Lower lobe of right lung (tissue), 2 donors: ENCODE data around the gene ATF3. TPM values are rescaled to one million over a fixed set of nuclear protein-coding genes. Genes with fewer than 3 reads are reported as not detected.

ENCODE experiments used
- ATAC-seq, 2 donors: fragments of 200-7000 bp; cut with Tn5 transposase; one replicate each; pipeline ENCODE4 v1.9.1; 2020 to 2022; ENCODE audit warnings: mild to moderate bottlenecking in 2 of 2, moderate library complexity in 2 of 2
- DNase-seq: peaks from one replicate; pipeline ENCODE4 v3.0.0-alpha.2; 2020
- H3K27ac ChIP-seq: fragments of 200-600 bp; one replicate; pipeline ENCODE4 v1.8.0; 2022
- H3K27me3 ChIP-seq: fragments of 200-600 bp; one replicate; pipeline ENCODE4 v1.8.0; 2022; ENCODE audit warnings: low read depth
- H3K36me3 ChIP-seq: fragments of 200-600 bp; one replicate; pipeline ENCODE4 v1.8.0; 2022; ENCODE audit warnings: mild to moderate bottlenecking
- H3K4me1 ChIP-seq: fragments of 200-600 bp; one replicate; pipeline ENCODE4 v1.8.0; 2022
- H3K4me3 ChIP-seq: fragments of 200-600 bp; one replicate; pipeline ENCODE4 v1.8.0; 2022; ENCODE audit warnings: mild to moderate bottlenecking
- H3K9me3 ChIP-seq: fragments of 200-600 bp; one replicate; pipeline ENCODE4 v1.8.0; 2022
- intact Hi-C: fragments of 100-400 bp; cut with DNase I; formaldehyde crosslinking; loops from one replicate; pipeline ENCODE4 v1.11.0; 2022
- total RNA-seq: library from RNA; stranded (reverse); fragmentation: NEBNext Ultra II Directional; extraction: Animal tissue kit (Norgen Biotek cat#: 25700); gene quantifications from one replicate; pipeline ENCODE4 v1.2.1, GENCODE V29; 2021
- TF ChIP-seq, protein P1 (sequence below): fragments of 200-600 bp; IDR thresholded peaks from one replicate; pipeline ENCODE4 v1.8.0; 2022; ENCODE audit warnings: antibody characterized with exemption, mild to moderate bottlenecking
- donor health status: DM: no; HTN: yes; CAD: no; lungs with severe emphysema.

ATF3 gene
- total RNA-seq, 1 donor from 2014 or later = 25.8 TPM

DNA sequence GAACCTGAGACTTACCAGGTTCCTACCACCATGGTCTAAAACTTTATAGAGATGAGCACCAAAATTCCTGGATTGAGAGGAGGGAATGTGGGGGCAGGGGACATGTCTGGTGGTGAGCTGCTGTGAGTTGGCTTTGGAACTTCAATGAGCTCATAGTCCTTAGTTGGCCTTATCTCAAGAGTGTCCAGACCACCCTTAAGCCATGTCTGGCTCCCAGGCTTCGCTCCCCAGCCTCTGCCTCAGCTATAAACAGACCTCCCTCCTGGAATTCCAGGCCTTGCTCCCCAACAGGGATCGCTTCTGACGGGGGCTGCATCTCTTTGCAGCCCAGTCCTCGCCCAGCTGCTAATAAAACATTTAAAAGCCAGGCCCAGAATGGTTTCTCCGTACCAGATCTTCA lies 19.5 kb downstream of the ATF3 start:
- peaks cover 10% of the 10 kb centered on the region for H3K4me1 ChIP-seq
- H3K4me3 ChIP-seq = no peak overlapping the region
- TF ChIP-seq, protein P1, sequence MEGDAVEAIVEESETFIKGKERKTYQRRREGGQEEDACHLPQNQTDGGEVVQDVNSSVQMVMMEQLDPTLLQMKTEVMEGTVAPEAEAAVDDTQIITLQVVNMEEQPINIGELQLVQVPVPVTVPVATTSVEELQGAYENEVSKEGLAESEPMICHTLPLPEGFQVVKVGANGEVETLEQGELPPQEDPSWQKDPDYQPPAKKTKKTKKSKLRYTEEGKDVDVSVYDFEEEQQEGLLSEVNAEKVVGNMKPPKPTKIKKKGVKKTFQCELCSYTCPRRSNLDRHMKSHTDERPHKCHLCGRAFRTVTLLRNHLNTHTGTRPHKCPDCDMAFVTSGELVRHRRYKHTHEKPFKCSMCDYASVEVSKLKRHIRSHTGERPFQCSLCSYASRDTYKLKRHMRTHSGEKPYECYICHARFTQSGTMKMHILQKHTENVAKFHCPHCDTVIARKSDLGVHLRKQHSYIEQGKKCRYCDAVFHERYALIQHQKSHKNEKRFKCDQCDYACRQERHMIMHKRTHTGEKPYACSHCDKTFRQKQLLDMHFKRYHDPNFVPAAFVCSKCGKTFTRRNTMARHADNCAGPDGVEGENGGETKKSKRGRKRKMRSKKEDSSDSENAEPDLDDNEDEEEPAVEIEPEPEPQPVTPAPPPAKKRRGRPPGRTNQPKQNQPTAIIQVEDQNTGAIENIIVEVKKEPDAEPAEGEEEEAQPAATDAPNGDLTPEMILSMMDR = no peak
- no peak for DNase-seq
- H3K9me3 ChIP-seq = no peaks in the 10 kb centered on the region
- intact Hi-C loops = no loop called here
- H3K36me3 ChIP-seq = no peaks in the 10 kb centered on the region
- no peak overlapping the region for H3K27ac ChIP-seq
- H3K27me3 ChIP-seq = no peaks in the 10 kb centered on the region
- ATAC-seq = no peak

DNA sequence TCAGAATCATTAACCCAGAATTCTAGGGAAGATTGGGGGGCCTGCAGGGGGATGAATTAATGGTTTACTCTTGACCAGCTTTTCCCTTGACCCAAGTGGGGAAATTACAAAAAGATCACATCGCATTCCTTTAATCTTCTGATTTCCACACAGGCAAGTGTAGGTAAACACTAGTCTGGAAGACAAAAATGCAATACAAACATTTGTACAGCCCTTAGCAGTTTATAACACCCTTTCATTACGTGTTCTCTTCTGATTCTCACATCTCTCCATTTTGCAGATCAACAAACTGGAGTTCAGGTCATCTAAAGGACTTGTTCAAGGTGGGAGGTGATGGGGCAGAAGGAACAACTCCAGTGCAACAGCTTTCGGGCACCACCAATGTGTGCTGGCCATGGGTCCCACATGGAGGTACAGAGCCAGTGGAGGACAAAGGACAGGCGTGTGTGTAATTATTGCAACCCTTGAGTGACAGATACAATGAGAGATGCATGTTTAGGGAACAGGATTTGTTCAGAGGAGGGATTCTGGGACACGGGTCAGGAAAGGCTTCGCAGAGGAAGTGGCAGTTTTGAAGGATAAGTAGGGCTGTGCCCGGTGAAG lies 20.4 kb downstream of the ATF3 start:
- no peaks in the 10 kb centered on the region for H3K9me3 ChIP-seq
- peaks cover 10% of the 10 kb centered on the region for H3K4me1 ChIP-seq
- H3K27me3 ChIP-seq = no peaks in the 10 kb centered on the region
- DNase-seq (no peak), ATAC-seq (peak; percentile 45 to 55)
- no peaks in the 10 kb centered on the region for H3K36me3 ChIP-seq
- H3K27ac ChIP-seq = no peak overlapping the region
- TF ChIP-seq, protein P1 = no peak
- intact Hi-C loops = no loop called here
- H3K4me3 ChIP-seq = no peak overlapping the region

DNA sequence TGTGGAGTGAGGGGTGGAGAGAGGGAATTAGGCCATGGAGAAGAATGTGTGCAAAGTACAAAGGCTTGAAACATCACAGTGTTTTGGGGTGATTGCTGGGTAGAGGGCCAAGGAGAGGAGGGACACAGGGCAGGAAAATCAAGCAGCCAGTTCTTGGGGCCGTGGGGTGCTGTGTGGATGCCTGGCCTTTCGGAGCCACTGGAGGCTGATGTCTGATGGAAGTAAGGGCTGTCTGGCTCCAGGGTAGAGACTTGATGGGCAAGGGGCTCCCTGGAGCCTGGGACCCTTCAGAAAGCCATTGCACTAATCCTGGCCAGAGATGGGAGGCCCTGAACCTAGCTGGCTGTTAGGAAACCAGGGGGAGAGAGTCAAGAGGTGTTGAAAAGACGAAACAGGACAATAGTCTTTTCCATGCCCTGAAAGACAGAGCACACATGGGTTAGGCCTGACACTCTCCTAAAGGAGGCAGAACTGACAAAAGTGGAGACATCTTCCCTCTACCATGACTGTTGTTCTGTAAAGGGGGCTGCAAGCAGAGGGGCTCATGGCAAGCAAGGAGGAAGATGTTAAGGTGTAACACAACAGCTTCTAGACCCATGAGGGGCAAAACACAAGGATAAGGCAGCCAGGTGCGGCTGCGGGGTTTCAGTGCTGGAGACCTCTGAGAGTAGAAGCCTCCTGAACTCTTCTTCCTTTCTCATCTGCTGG lies 21.0 kb downstream of the ATF3 start:
- no peaks in the 10 kb centered on the region for H3K9me3 ChIP-seq
- H3K27me3 ChIP-seq = no peaks in the 10 kb centered on the region
- no peaks in the 10 kb centered on the region for H3K36me3 ChIP-seq
- H3K4me1 ChIP-seq = peaks cover 12% of the 10 kb centered on the region
- intact Hi-C loops = no loop called here
- no peak overlapping the region for H3K27ac ChIP-seq
- ATAC-seq (peak in 1 of 2 donors; percentile 2), DNase-seq (no peak)
- TF ChIP-seq, protein P1 = no peak
- H3K4me3 ChIP-seq = no peak overlapping the region

DNA sequence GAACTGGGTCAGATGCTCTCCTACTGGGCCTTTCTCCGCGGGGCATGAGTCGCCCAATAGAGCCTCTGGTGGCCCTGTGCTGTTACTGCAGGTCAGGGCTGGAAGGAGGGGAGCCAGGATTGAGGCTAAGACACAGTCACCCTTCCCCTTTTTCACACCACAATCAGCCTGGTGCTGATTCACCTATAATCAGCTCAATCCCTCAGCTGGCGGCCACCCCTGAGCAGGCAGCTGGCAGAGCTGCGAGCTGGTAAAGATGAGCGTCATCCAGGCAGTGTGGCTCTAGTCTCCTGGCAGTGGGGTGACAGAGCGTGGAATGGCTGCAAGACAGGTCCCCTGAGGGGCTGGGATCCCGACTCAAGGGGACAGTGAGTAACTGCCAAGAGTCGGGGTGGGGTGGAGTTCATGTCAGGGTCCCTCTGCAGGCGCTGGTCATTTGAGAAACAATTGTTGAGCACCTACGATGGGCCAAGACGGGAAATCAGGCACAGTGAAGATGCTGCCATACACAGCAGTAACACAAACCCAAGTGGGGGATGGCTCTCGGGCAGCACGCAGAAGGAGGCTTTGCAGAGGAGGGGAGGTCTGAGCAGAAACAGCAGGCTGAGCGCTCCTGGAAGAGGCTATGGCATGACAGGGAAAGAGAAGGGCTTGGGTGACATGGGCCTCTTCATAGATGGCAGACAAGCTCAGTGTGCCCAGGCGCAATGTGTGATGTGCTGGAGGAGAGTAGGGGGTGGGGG lies 21.8 kb downstream of the ATF3 start:
- peak; percentile 72 for DNase-seq
- peak; percentile 86 to 90 for ATAC-seq
- TF ChIP-seq, protein P1 = peak; percentile 91

DNA sequence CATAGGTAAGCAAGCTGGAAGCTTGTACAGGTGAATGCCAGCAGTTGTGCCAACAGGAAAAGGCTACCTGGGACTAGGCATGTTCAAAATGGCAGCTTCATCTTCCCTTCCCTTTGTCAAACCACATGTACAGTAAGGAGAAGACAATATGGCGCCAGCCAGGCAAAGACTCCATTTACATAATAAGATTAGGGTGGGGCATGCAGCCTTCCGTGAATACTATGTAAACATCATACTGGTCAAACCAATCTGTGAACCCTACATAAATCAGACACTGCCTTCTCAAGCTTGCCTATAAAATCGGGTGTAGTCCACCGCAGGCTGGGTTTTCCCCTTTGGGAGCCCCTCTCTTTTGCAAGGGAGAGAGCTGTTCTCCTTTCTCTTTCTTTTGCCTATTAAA lies 24.6 kb downstream of the ATF3 start:
- ATAC-seq (no peak), DNase-seq (no peak)
- Histone ChIP-seq H3K36me3 (no peaks in the 10 kb centered on the region), H3K27ac (no peak overlapping the region), H3K4me1 (peaks cover 41% of the 10 kb centered on the region), H3K4me3 (no peak overlapping the region), H3K27me3 (no peaks in the 10 kb centered on the region), H3K9me3 (no peaks in the 10 kb centered on the region)
- TF ChIP-seq, protein P1 = no peak
- intact Hi-C loops = no loop called here

More for the DNA sequence above, 21.8 kb downstream of the ATF3 start:
- intact Hi-C loops = no loop called here
- Histone ChIP-seq H3K4me3 (no peak overlapping the region), H3K27ac (no peak overlapping the region), H3K27me3 (no peaks in the 10 kb centered on the region), H3K36me3 (no peaks in the 10 kb centered on the region), H3K4me1 (peaks cover 20% of the 10 kb centered on the region), H3K9me3 (no peaks in the 10 kb centered on the region)
